RWPE1 (cell line): ENCODE results near the gene GDA.

Source experiments
- CTCF ChIA-PET: fragments of 350-600 bp; sonication (Branson Sonifier 250); formaldehyde crosslinking; extraction: SDS; loops from one replicate; lab custom pipeline; 2021; lab: Yijun Ruan, JAX
- POLR2A ChIA-PET: fragments of 400-600 bp; formaldehyde crosslinking; extraction: SDS; loops from one replicate; lab custom pipeline; 2020; ENCODE audit warnings: antibody characterized with exemption; ENCODE audit not compliant: low non-redundant PET; lab: Yijun Ruan, JAX
- DNase-seq: peaks from one replicate; pipeline ENCODE4 v3.0.0; 2012; ENCODE audit warnings: low spot score
- H3K27ac ChIP-seq: fragments of 450-650 bp; 2 replicates; pipeline ENCODE4 v1.5.1; 2017
- TF ChIP-seq, protein P1 (sequence below): fragments of 450-650 bp; conservative IDR thresholded peaks from 2 replicates; pipeline ENCODE4 v1.5.1; 2017; ENCODE audit warnings: low read depth, mild to moderate bottlenecking

GDA gene

DNA sequence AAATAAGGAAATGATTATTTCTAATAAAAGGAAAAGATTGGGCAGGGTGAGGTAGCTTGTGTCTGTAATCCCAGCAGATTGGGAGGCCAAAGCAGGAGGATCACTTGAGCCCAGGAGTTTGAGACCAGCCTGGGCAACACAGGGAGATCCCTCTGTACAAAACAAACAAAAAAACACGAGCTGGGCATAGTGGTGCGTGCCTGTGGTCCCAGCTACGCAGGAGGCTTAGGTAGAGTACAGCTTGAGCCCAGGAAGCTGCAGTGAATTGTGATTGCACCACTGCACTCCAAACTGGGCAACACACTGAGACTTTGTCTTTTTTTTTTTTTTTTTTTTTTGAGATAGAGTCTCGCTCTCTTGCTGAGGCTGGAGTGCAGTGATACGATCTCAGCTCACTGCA, 18.8 kb downstream of the GDA start:
- ChIA-PET POLR2A (no interaction called here), CTCF (interaction anchor here (0.7 kb wide), 1 partner anchor 558 kb away, joined by 3 read pairs; no protein-coding TSS in a partner anchor)
- no peak for DNase-seq
- no peak overlapping the region for H3K27ac ChIP-seq
- TF ChIP-seq, protein P1, sequence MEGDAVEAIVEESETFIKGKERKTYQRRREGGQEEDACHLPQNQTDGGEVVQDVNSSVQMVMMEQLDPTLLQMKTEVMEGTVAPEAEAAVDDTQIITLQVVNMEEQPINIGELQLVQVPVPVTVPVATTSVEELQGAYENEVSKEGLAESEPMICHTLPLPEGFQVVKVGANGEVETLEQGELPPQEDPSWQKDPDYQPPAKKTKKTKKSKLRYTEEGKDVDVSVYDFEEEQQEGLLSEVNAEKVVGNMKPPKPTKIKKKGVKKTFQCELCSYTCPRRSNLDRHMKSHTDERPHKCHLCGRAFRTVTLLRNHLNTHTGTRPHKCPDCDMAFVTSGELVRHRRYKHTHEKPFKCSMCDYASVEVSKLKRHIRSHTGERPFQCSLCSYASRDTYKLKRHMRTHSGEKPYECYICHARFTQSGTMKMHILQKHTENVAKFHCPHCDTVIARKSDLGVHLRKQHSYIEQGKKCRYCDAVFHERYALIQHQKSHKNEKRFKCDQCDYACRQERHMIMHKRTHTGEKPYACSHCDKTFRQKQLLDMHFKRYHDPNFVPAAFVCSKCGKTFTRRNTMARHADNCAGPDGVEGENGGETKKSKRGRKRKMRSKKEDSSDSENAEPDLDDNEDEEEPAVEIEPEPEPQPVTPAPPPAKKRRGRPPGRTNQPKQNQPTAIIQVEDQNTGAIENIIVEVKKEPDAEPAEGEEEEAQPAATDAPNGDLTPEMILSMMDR, result no peak

DNA sequence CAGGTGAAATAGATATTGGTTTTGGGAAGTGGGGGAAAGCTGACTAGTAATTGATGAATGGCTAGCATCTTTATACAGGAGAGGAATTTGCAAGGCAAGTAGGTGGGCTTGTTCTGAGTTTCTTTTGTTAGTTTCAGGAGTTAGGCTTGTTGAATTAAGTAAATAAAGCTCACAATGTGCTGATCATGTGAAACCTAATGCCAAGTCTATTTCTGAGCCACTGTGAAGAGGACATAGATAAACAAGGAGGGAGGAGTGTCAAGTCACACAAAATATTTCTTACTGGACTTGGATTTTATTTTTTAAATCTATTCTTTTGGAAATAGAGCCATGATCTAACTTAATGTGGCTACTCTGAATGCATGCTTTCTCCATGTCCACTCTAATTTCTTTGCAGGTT, 19.9 kb downstream of the GDA start:
- TF ChIP-seq, protein P1, result no peak
- POLR2A ChIA-PET, result no interaction called here
- CTCF ChIA-PET, result interaction anchor here (0.7 to 0.8 kb wide), 2 partner anchors 17 to 34 kb away, joined by 3 to 4 read pairs; no protein-coding TSS in a partner anchor
- DNase-seq, result no peak
- H3K27ac ChIP-seq, result no peak overlapping the region

DNA sequence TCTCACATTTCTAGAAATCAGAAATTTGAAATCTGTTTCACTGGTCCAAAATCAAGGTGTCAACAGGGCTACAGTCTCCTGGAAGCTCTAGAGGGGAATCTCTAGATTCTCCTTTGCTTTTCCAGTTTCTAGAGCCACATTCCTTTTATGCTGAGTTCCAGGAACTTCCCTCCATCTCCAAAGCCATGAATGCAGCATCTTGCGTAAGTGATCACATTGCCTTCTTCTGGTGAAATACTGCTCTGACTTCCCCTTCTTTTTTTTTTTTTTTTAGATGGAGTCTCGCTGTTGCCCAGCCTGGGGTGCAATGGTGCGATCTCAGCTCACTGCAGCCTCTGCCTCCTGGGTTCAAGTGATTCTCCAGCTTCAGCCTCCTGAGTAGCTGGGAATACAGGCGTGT, 23.8 kb downstream of the GDA start:
- CTCF ChIA-PET, result interaction anchor here (1.6 kb wide), 1 partner anchor 12 kb away, joined by 4 read pairs; no protein-coding TSS in a partner anchor
- DNase-seq, result no peak

DNA sequence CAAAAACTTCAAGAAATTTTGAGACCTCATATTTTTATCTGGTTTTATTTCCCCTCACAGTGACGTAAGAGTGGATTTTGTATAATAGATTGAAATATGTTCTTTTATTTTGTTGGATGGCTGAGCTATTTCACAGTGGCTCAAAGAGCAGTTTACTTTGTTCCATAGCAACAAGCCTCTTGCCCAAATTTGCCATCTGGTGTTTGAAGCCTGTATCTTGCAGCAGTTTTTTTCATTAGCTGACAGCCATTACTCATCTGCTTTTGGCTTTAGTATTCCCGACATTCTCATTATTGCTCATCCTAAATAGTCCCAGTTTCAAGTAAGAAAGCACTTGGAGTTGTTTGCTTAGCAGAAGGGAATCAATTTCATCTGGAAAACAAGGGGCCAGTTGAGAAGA, 36.3 kb downstream of the GDA start:
- H3K27ac ChIP-seq, result no peak overlapping the region
- CTCF ChIA-PET, result interaction anchor here (0.7 to 1.6 kb wide), 2 partner anchors 15 to 146 kb away, joined by 5 to 6 read pairs; no protein-coding TSS in a partner anchor
- DNase-seq, result no peak
- TF ChIP-seq, protein P1, result no peak
- POLR2A ChIA-PET, result no interaction called here

More for the DNA sequence above, 23.8 kb downstream of the GDA start:
- TF ChIP-seq, protein P1, result no peak
- no peak overlapping the region for H3K27ac ChIP-seq
- POLR2A ChIA-PET, result no interaction called here

DNA sequence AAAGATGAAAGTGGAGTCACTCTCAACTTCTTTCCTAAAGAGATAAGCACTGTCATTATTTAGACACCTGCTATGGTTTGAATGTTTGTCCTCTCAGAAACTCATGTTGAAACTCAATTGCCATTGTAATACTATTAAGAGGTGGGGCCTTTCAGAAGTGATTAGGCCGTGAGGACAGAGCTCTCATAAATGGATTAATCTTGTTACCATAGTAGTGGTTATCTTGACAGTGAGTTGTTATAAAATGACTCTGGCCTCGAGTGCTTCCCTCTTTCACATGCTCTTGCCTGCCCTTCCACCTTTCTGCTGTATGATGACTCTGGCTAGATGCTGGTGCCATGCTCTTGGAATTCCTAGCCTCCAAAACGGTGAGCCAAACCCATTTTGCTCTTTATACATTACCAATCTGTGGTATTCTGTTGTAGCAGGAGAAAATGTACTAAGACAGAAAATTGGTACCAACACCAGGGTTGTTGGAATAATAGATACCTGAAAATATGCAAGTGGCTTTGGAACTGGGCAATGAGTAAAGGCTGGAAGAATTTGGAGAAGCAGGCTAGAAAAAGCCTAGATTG, 38.0 kb downstream of the GDA start:
- TF ChIP-seq, protein P1, result no peak
- ChIA-PET POLR2A (no interaction called here), CTCF (no interaction called here)
- DNase-seq, result no peak
- H3K27ac ChIP-seq, result no peak overlapping the region

DNA sequence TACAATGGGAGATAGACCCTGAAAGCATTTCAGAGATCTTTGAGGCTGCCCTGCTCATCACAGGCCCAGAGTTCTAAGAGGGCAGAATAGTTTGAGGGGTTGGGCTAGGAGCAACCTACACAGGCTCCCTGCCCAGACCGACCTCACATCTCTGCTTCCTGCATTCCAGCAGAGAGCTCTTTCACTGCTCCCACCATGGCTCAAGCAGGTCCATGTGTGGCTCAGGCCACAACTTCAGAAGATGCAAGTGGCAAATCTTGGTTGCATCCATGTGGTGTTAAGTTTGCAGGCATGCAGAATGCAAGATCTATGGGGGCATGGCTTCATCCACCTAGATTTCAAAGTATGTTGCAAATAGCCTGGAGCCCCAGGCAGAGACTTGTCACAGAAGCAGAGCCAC, 39.0 kb downstream of the GDA start:
- ChIA-PET CTCF (interaction anchor here (0.5 kb wide), 2 partner anchors 10 to 1145 kb away, joined by 3 read pairs; no protein-coding TSS in a partner anchor), POLR2A (no interaction called here)
- no peak for DNase-seq

More for the DNA sequence above, 39.0 kb downstream of the GDA start:
- TF ChIP-seq, protein P1, result no peak
- no peak overlapping the region for H3K27ac ChIP-seq
